ELF-1 (cell line): ENCODE data around the gene RSPH6A.
"Not testable (repeated sequence)": the region's sequence is repeated elsewhere in the genome, so short reads cannot be mapped to it uniquely, and the experiment has no call there.

Source experiments
- DNase-seq: peaks from one replicate; pipeline ENCODE4 v3.0.0-alpha.2; 2016; ENCODE audit warnings: low read depth, low spot score

The RSPH6A gene

GRCh38 chr19:45766869-45767346, 48.2 kb downstream of the RSPH6A start:
- no peak for DNase-seq

GRCh38 chr19:45766296-45766868, 48.7 kb downstream of the RSPH6A start:
- DNase-seq, result no peak

GRCh38 chr19:45765702-45766295, 49.3 kb downstream of the RSPH6A start:
- no peak for DNase-seq

GRCh38 chr19:45764945-45765701, 50.0 kb downstream of the RSPH6A start:
- DNase-seq, result peak; percentile 44

- no peak for DNase-seq
These were observed 50.6 kb downstream of the RSPH6A start for GRCh38 chr19:45764475-45764874.

- DNase-seq, result no peak
These were observed 51.3 kb downstream of the RSPH6A start for GRCh38 chr19:45763691-45764294.

- DNase-seq, result no peak
These were observed 52.1 kb downstream of the RSPH6A start for GRCh38 chr19:45762870-45763631.

GRCh38 chr19:45761714-45762113, 53.4 kb downstream of the RSPH6A start:
- DNase-seq, result peak; percentile 36

GRCh38 chr19:45758921-45759320, 56.2 kb downstream of the RSPH6A start:
- DNase-seq, result no peak

- DNase-seq, result peak; percentile 35
These were observed 57.4 kb downstream of the RSPH6A start for GRCh38 chr19:45757695-45758094.

GRCh38 chr19:45754323-45754722, 60.8 kb downstream of the RSPH6A start:
- no peak for DNase-seq

- peak; percentile 65 for DNase-seq
These were observed 61.6 kb downstream of the RSPH6A start for GRCh38 chr19:45753548-45753947.

- DNase-seq, result no peak
These were observed 62.5 kb downstream of the RSPH6A start for GRCh38 chr19:45752639-45753038.

- DNase-seq, result not testable (repeated sequence)
These were observed 63.6 kb downstream of the RSPH6A start for GRCh38 chr19:45751483-45751882.

- no peak for DNase-seq
These were observed 67.6 kb downstream of the RSPH6A start for GRCh38 chr19:45747513-45747912.

GRCh38 chr19:45746866-45747265, 68.2 kb downstream of the RSPH6A start:
- DNase-seq, result no peak
